ENCODE results near the gene CDCA5. TPM values are rescaled to one million over a fixed set of nuclear protein-coding genes. Genes with fewer than 3 reads are reported as not detected.

Gene CDCA5
- polyA plus RNA-seq, 3 donors, result 0.20 to 0.28 TPM; not detected in 1

DNA sequence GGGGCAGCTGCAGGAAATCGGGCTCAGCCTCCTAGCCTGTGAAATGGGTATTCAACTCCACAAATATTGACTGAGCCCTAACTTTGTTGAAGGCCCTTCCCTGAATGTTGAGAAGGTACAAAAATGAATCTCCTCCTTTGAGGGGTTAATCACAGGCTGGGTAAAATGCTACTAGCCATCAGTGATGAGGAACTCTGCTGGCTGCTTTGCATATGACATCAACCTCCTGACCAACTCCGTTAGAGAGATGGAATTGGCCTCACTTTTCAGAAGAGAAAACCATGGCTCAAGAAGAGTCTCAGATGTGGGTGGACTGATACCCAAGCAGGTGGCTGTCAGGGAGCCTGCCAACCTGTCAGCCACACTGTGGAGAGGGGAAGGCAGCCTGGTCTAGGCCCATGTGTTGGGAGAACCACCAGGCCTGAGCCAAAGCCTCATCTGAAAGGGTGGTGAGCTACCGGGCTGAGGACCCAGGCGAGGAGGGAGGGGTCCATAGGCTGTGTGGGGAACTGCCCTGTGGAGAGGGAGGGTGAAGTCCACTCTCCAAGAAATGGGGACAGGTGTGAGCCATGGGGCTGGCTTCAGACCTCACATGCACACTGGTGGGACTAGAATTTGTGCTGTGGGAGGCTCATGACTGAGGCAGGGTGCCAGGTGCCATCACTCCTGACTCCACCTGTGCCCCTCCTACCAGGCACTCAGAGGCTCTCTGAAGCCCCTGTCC lies 11.8 kb downstream of the CDCA5 start:
- no peak overlapping the region for H3K27ac Mint-ChIP-seq
- H2AFZ ChIP-seq (ENCODE audit: insufficient read depth, low read depth, low read length, poor library complexity, severe bottlenecking), result no peak overlapping the region

DNA sequence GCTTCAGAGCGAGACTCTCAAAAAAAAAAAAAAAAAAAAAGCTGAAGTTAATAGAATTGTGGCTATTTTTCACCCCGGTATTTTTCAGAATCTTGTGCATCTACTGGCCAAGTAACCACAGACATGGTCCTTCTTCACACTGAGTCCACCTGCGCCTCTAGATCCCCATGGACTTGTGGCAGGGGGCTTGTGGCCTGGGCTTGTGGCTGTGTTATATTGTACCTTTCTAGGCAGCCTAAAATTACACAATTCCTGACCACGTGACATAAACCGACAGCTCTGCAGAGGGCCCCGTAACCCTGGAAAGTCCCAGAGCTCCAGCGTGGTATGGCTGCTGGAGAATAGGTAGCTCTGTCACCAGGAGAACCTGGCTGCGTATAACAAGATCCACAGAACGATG lies 14.6 kb downstream of the CDCA5 start:
- peaks cover 3% of the 10 kb centered on the region for H3K4me1 Mint-ChIP-seq
- Histone ChIP-seq H3K9me3 (replicated peaks in 1 of 2; ENCODE audit: control insufficient read depth in 1 of 2, insufficient read depth in 1 of 2, low read length in 2 of 2) (no peaks in the 10 kb centered on the region), H3K4me3 (replicated peaks in 1 of 3; ENCODE audit: low read depth in 2 of 3, low read length in 3 of 3) (no peak overlapping the region), H2AFZ (ENCODE audit: insufficient read depth, low read depth, low read length, poor library complexity, severe bottlenecking) (no peak overlapping the region), H3K9ac (ENCODE audit: insufficient read depth, low read length, poor library complexity, severe bottlenecking) (no peak overlapping the region), H3K79me2 (ENCODE audit: insufficient read depth, low read length) (no peaks in the 10 kb centered on the region), H4K20me1 (ENCODE audit: insufficient read depth, low read length) (no peaks in the 10 kb centered on the region), H3K36me3 (replicated peaks in 1 of 2; ENCODE audit: control insufficient read depth in 1 of 2, insufficient read depth in 2 of 2, low read length in 2 of 2) (no peaks in the 10 kb centered on the region), H3K4me2 (replicated peaks; ENCODE audit: extremely low read depth, low read length, poor library complexity, severe bottlenecking) (peak overlapping the region; percentile 21), H3K27me3 (ENCODE audit: control insufficient read depth in 2 of 2, insufficient read depth in 2 of 2, low read length in 2 of 2) (no peaks in the 10 kb centered on the region), H3K27ac (ENCODE audit: low read depth in 1 of 2, low read length in 2 of 2) (no peak overlapping the region), H3K4me1 (ENCODE audit: control insufficient read depth in 1 of 2, insufficient read depth in 2 of 2, low read length in 2 of 2) (no peaks in the 10 kb centered on the region)
- intact Hi-C loops (cut with micrococcal nuclease), result no loop called here
- peak overlapping the region in 1 of 7 donors; percentile 25 for H3K27ac Mint-ChIP-seq
- DNase-seq, result peak in 2 of 3 donors; percentile 32 to 65
- H3K9me3 Mint-ChIP-seq, result no peaks in the 10 kb centered on the region
- TF ChIP-seq, protein P1, sequence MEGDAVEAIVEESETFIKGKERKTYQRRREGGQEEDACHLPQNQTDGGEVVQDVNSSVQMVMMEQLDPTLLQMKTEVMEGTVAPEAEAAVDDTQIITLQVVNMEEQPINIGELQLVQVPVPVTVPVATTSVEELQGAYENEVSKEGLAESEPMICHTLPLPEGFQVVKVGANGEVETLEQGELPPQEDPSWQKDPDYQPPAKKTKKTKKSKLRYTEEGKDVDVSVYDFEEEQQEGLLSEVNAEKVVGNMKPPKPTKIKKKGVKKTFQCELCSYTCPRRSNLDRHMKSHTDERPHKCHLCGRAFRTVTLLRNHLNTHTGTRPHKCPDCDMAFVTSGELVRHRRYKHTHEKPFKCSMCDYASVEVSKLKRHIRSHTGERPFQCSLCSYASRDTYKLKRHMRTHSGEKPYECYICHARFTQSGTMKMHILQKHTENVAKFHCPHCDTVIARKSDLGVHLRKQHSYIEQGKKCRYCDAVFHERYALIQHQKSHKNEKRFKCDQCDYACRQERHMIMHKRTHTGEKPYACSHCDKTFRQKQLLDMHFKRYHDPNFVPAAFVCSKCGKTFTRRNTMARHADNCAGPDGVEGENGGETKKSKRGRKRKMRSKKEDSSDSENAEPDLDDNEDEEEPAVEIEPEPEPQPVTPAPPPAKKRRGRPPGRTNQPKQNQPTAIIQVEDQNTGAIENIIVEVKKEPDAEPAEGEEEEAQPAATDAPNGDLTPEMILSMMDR (IDR thresholded peaks at IDR 0.05), result no peak
- H3K36me3 Mint-ChIP-seq, result no peaks in the 10 kb centered on the region
- peaks cover 0 to 4% (median 2%) of the 10 kb centered on the region in 3 donors for H3K27me3 Mint-ChIP-seq (ENCODE audit: low read depth in 3 of 3)
- WGBS (ENCODE audit: insufficient coverage), result 18% methylated on average over 4 of the region's 9 CpGs
- H3K4me3 Mint-ChIP-seq, result no peak overlapping the region

More for the DNA sequence above, 11.8 kb downstream of the CDCA5 start:
- Histone ChIP-seq H3K9ac (ENCODE audit: insufficient read depth, low read length, poor library complexity, severe bottlenecking) (no peak overlapping the region), H3K27me3 (ENCODE audit: control insufficient read depth in 2 of 2, insufficient read depth in 2 of 2, low read length in 2 of 2) (no peaks in the 10 kb centered on the region), H3K4me2 (replicated peaks; ENCODE audit: extremely low read depth, low read length, poor library complexity, severe bottlenecking) (no peak overlapping the region), H3K79me2 (ENCODE audit: insufficient read depth, low read length) (no peaks in the 10 kb centered on the region), H3K4me3 (replicated peaks in 1 of 3; ENCODE audit: low read depth in 2 of 3, low read length in 3 of 3) (no peak overlapping the region), H3K4me1 (ENCODE audit: control insufficient read depth in 1 of 2, insufficient read depth in 2 of 2, low read length in 2 of 2) (no peaks in the 10 kb centered on the region), H4K20me1 (ENCODE audit: insufficient read depth, low read length) (no peaks in the 10 kb centered on the region), H3K36me3 (replicated peaks in 1 of 2; ENCODE audit: control insufficient read depth in 1 of 2, insufficient read depth in 2 of 2, low read length in 2 of 2) (peaks cover 0 to 10% of the 10 kb centered on the region in 2 donors), H3K9me3 (replicated peaks in 1 of 2; ENCODE audit: control insufficient read depth in 1 of 2, insufficient read depth in 1 of 2, low read length in 2 of 2) (no peaks in the 10 kb centered on the region), H3K27ac (ENCODE audit: low read depth in 1 of 2, low read length in 2 of 2) (no peak overlapping the region)
- Mint-ChIP-seq H3K9me3 (no peaks in the 10 kb centered on the region), H3K36me3 (peaks cover 4 to 14% of the 10 kb centered on the region in 2 donors), H3K4me1 (no peaks in the 10 kb centered on the region), H3K4me3 (no peak overlapping the region), H3K27me3 (ENCODE audit: low read depth in 3 of 3) (peaks cover 0 to 2% (median 2%) of the 10 kb centered on the region in 3 donors)
- WGBS (ENCODE audit: insufficient coverage), result 61% methylated on average over 3 of the region's 4 CpGs
- intact Hi-C loops (cut with micrococcal nuclease), result no loop called here
- DNase-seq, result no peak
- TF ChIP-seq, protein P1 (IDR thresholded peaks at IDR 0.05), result no peak

Data from CD14-positive monocyte (primary cell).